CD4-positive, alpha-beta T cell treated with Interleukin-1 beta for 1 hour (primary cell): Measurements from ENCODE around the gene GATA6.
A peak's percentile ranks its signal among the peaks of the same experiment; 100 is the strongest.

Source experiments
- DNase-seq, 2 donors: peaks; one replicate each; pipeline ENCODE4 v3.0.0-alpha.2; 2020 to 2022

The GATA6 gene

GRCh38 chr18:22169011-22169888, at the start of gene GATA6:
Gene GATA6, plus strand, starts transcription at chr18:22169589. Its CDS starts 1,556 bp downstream, at chr18:22171145.
- peak; percentile 43 to 52 for DNase-seq

DNA sequence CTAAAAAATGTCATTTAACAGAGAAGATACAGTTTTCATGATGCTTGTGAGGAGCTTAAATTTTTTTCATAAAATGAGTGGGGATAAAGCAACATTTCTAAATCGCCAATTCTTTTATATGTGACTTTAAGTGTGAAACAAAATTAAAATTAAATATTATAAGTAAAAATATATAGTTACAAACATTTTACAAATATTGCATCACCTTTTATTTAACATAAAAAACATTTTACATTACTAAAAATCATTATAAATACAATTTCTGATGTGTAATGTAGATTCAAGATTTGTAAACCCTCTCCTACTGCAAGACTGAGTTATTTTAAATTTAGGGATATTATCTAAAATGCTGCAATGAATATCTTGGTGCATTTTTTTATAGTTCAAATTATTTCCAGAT, 44.4 kb upstream of the GATA6 start:
- no peak for DNase-seq

GRCh38 chr18:22128954-22129353, 40.4 kb upstream of the GATA6 start:
- no peak for DNase-seq

DNA sequence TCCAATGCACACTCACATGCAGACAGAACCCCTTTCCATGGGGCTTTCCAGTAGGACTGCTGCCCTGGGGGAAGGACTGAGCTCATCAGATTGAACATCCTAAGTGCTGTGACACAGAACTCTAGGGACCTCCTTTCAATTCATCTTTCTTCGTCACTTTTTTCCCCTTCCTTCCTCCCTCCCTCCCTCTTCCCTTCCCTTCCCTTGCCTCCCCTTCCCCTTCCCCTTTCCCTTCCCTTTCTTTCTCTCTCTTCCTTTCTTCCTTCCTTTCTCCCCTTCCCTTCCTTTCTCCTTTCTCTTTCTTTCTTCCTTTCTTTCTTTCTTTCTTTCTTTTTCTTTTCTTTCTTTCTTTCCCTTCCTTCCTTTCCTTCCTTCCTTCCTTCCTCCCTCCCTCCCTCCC, 39.6 kb upstream of the GATA6 start:
- DNase-seq: no peak

DNA sequence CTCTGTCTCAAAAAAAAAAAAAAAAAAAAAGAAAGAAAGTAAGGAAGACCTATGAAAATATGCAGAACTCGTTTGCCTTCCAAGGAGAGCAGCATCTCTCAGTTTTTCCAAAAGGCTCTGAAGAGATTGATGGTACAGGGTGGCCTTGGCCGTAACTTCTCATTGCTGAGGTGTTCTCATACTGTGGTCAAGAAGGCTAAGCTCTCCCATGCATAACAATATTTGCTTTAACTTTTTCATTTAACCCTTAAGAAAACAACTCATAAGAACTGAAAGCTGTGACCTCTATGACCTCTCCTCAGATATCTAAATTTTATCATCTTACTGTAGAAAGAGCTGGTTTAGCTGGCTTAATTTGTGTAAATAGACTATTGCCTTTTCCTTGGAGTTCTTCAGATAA, 37.1 kb upstream of the GATA6 start:
- no peak for DNase-seq

- no peak for DNase-seq
These were observed 36.6 kb upstream of the GATA6 start for GRCh38 chr18:22132763-22133162.

DNA sequence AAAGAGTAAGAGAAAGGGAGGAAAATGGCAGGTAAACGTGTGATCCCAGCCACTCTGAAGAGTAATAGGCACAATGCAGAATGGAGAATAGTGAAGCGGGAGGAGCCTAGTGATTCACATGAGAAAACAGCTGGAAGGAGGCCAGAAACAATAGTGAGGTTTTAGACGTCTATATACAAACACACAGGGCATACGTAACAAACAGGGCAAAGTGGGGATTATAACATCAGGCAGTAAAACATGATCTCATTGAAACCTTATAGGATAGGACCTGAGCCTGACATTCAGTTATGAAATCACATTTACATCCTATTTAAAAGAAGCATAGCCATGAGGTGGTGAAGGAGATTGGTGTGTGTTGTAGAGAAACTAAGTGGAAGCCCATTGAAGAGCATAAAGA, 33.0 kb upstream of the GATA6 start:
- DNase-seq: no peak

DNA sequence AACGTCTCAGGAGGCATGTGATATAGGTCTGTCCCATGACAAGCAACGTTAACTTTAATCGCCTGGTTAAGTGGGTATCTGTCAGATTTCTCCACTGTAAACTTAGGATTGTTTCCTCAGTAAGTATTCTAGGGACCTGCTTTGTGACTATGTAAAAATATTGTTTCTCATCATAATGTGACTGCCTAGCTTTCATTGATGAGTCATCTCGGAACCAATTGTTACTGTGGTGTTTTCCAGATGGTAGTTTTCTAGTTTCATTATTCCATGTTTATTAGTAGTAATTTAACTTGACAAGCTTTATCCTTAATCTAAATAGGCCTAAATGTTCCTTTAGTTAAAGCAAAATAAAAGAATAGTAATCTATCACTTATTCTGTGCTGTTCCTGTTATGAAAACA, 28.2 kb upstream of the GATA6 start:
- DNase-seq: no peak

GRCh38 chr18:22143347-22144340, 25.7 kb upstream of the GATA6 start:
- no peak for DNase-seq

DNA sequence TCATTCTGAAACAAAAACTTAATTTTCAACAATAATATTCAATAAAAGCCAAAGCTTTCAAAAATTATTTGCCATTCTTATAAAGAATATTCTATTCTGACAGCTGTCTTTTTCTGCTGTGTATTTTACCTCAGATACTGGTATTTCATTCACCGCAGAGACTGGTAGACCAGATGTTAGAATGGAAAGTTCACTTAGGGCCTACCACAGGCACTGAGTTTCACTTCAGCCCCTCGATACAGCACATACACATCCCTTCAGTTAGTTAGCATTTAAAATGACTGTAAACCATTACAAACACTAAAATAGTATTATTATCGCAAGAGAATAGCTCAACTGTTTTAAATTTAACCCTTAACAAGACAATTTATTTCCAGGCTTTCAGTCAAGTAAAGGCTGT, 24.2 kb upstream of the GATA6 start:
- no peak for DNase-seq

- no peak for DNase-seq
These were observed 19.7 kb upstream of the GATA6 start for GRCh38 chr18:22149710-22150109.

DNA sequence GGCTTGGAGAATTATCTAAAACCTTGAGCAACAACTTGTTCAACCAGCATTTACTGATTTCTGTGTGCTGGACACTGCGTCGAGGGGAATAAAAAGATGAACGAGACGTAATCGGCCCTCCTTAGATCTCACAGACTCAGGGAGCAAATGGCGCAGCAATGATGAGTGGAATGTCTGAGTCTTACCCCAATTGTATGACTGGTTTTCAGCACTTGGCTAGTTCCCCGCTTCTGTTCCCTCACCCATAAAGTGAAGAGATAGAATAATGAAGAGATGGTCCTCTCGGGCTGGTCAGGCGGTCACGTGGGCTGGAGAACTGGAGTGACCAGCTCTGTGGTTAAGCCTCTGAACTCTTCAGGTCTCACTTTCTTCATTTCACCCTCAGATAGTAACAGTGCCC, 17.3 kb upstream of the GATA6 start:
- DNase-seq: no peak

DNA sequence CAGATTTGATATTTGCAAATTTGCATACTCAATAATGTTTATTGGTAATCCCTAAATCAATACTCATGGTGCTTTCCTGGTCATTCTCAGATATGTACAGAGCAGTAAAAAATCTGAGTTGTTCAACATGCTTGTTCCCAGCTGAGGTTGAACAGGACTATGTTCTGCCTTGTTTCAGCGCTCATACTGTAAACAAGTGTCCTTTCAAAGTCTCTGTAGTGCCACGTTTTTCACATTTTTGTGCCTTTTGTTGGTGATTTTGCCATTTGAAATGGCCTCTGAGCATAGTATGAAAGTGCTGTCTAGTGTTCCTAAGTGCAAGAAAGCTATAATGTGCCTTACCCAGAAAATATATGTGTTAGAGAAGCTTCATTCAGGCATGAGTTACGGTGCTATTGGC, 16.0 kb upstream of the GATA6 start:
- DNase-seq: no peak

GRCh38 chr18:22155584-22155983, 13.8 kb upstream of the GATA6 start:
- no peak for DNase-seq

DNA sequence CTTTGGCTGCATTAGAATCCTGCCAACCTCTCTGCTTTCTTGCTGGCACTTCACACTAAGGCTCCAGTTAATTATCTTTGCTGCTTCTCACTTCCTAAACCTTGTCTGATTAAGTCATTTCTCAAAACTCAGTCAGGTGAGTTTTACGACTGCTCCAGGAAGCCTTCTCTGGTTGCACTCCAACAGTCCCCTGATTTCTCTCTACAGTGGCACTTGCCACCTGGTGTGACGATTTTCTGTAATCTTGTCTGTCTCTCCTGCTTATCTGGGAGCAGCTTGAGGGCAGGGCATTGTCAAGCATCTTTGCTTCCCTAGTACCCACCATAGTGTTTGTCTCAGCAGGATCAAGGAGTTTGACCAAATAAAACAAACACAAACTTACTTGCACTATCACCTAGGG, 10.4 kb upstream of the GATA6 start:
- no peak for DNase-seq

GRCh38 chr18:22161090-22161489, 8.3 kb upstream of the GATA6 start:
- no peak for DNase-seq

GRCh38 chr18:22163416-22164161, 5.8 kb upstream of the GATA6 start:
- DNase-seq: no peak

GRCh38 chr18:22164337-22165048, 4.9 kb upstream of the GATA6 start:
- no peak for DNase-seq

DNA sequence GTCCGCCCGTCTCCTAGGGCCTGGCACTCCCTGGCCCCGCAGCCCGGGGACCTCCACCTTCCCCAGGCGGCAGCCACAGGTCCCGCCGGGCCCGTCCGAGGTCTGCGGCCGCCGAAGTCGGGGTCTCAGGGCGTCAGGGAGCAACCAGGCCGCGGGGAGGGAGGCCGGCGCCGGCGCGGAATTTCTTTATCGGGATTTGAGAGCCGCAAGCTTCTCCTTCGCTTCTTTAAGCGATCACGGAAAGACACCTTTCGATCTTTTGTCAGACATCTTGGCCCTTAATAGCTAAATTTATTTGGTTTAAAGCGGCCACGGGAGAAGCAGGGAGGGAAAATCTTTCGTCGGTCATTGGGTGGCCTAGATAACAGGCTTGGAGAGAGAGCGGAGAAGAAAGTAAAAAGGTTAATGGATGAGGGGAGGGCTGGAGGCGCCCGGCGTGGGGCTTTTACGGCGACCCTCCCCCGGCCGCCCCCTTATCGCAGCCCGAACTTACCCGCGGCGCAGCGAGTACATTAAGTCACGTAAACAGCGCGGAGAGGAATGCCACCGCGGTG, 4.3 kb upstream of the GATA6 start:
- no peak for DNase-seq

- no peak for DNase-seq
These were observed 3.8 kb upstream of the GATA6 start for GRCh38 chr18:22165603-22166068.

DNA sequence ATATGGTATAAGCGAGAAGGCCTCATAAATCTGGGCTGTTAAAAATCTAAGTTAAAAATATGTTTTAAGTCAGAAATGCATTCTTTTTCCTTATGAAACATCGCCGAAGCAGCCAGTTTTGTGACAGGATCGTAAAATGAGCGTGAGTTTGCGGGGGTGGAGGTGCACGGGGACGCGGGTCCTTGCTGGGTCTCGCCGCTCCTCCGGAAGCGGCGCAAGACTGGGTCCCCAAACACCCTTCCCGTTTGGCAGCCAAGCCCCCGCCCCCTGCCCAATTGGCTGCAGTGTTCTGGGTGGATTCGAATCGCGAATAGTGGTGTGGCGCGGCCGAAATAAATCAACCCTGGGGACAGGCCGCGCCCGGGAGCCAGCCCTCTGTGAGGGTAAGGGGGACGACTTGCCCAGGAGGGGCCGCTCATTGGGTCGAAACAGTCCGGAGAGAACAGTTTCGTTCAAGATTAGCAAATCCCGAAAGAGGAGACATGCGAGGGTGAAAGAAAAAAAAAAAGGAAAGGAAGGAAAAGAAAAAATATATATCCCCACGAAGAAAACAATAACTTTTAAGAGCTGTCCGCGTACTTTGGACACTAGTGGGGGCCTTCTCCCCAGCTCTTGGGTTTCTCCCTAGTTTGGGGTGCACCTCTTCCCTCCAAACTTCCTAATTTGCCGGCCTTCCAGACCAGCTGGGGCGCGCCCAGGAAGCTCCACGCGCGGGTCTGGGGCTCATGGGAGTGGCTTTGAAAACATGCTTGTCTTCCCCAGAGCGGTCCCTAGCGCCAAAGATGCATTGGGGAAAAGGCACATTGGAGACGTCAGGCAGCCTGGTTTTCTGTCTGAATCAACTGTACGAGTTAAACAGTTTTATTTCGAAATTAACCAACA, 3.1 kb upstream of the GATA6 start:
- DNase-seq: no peak
